IMR-90 (cell line): ENCODE measurements around the gene SCYGR1. TPM values are rescaled to one million over a fixed set of nuclear protein-coding genes. Genes with fewer than 3 reads are reported as not detected.

Experiments used
- ATAC-seq: fragments of 200-7000 bp; cut with Tn5 transposase; 2 replicates; pipeline ENCODE4 v1.9.1; 2020; ENCODE audit warnings: low read depth, mild to moderate bottlenecking, moderate library complexity
- BruUV-seq: library from RNA; stranded (reverse); fragments of 400-500 nt; replicated peaks from 2 replicates; lab custom pipeline; 2021; lab: Mats Ljungman, UMichigan
- CTCF ChIA-PET: fragments of 300-600 bp; formaldehyde crosslinking; extraction: SDS; loops from one replicate; lab custom pipeline; 2021; ENCODE audit warnings: antibody characterized with exemption; lab: Yijun Ruan, JAX
- POLR2A ChIA-PET: fragments of 300-600 bp; sonication (Branson Sonifier 250); formaldehyde crosslinking; loops from one replicate; lab custom pipeline; 2022; ENCODE audit warnings: antibody characterized with exemption; ENCODE audit not compliant: unreplicated experiment; lab: Charles Lee
- DNase-seq: peaks from one replicate; pipeline ENCODE4 v3.0.0; 2013
- H2AFZ ChIP-seq: replicated peaks from 2 replicates; pipeline ENCODE3; 2013; ENCODE audit warnings: low read length, mild to moderate bottlenecking; ENCODE audit not compliant: poor library complexity
- H2AK5ac ChIP-seq: 2 replicates; pipeline ENCODE4 v1.6.1; 2013; ENCODE audit warnings: low read depth, low read length, inconsistent platforms
- H2AK9ac ChIP-seq: replicated peaks from 2 replicates; pipeline ENCODE3; 2013; ENCODE audit warnings: mild to moderate bottlenecking, low read depth, low read length, moderate library complexity; ENCODE audit not compliant: poor library complexity
- H2BK120ac ChIP-seq: 2 replicates; pipeline ENCODE4 v1.6.1; 2013; ENCODE audit warnings: low read depth, low read length, inconsistent platforms
- H2BK15ac ChIP-seq: 3 replicates; pipeline ENCODE4 v1.6.1; 2013; ENCODE audit warnings: low read depth, low read length, inconsistent platforms
- H2BK20ac ChIP-seq: 2 replicates; pipeline ENCODE4 v1.6.1; 2013; ENCODE audit warnings: low read depth, mild to moderate bottlenecking, inconsistent platforms, low read length, moderate library complexity
- H2BK5ac ChIP-seq: 2 replicates; pipeline ENCODE4 v1.6.1; 2013; ENCODE audit warnings: mild to moderate bottlenecking, low read depth, low read length, inconsistent platforms; ENCODE audit not compliant: poor library complexity, severe bottlenecking
- H3K14ac ChIP-seq: replicated peaks from 2 replicates; pipeline ENCODE4 v1.6.1; 2013; ENCODE audit warnings: low read depth, low read length, inconsistent platforms
- H3K18ac ChIP-seq: 2 replicates; pipeline ENCODE4 v1.6.1; 2013; ENCODE audit warnings: low read depth, low read length, control low read depth
- H3K23ac ChIP-seq: 2 replicates; pipeline ENCODE4 v1.6.1; 2013; ENCODE audit warnings: low read depth, low read length, inconsistent platforms
- H3K27ac ChIP-seq: 2 replicates; pipeline ENCODE4 v1.5.1; 2013; ENCODE audit warnings: mild to moderate bottlenecking, control low read depth, low read length; ENCODE audit not compliant: insufficient read depth
- H3K27me3 ChIP-seq: 2 replicates; pipeline ENCODE4 v1.6.1; 2013; ENCODE audit warnings: low read length; ENCODE audit not compliant: control insufficient read depth, insufficient read depth
- H3K36me3 ChIP-seq: 2 replicates; pipeline ENCODE4 v1.6.1; 2013; ENCODE audit warnings: low read length, mixed read lengths; ENCODE audit not compliant: control insufficient read depth, insufficient read depth
- H3K4ac ChIP-seq: 2 replicates; pipeline ENCODE4 v1.6.1; 2013; ENCODE audit warnings: low read depth, low read length, inconsistent platforms
- H3K4me1 ChIP-seq: 2 replicates; pipeline ENCODE4 v1.6.1; 2013; ENCODE audit warnings: low read length, mixed read lengths; ENCODE audit not compliant: control insufficient read depth, insufficient read depth
- H3K4me2 ChIP-seq: 2 replicates; pipeline ENCODE4 v1.6.1; 2013; ENCODE audit warnings: low read depth, mild to moderate bottlenecking, control low read depth, low read length, moderate library complexity
- H3K4me3 ChIP-seq: 2 replicates; pipeline ENCODE4 v1.5.1; 2013; ENCODE audit warnings: low read depth, mild to moderate bottlenecking, control low read depth, low read length, moderate library complexity; ENCODE audit not compliant: insufficient read depth
- H3K56ac ChIP-seq: 2 replicates; pipeline ENCODE4 v1.6.1; 2013; ENCODE audit warnings: low read length, inconsistent platforms; ENCODE audit not compliant: insufficient read depth; ENCODE audit errors: extremely low read depth
- H3K79me1 ChIP-seq, 2 experiments: 2 replicates each; pipeline ENCODE4 v1.6.1; 2013; ENCODE audit warnings: low read length in 2 of 2, inconsistent platforms in 1 of 2, low read depth in 1 of 2
- H3K9ac ChIP-seq: 2 replicates; pipeline ENCODE4 v1.6.1; 2013; ENCODE audit warnings: low read depth, low read length, control low read depth
- H3K9me1 ChIP-seq: 2 replicates; pipeline ENCODE4 v1.6.1; 2013; ENCODE audit warnings: low read length, inconsistent platforms; ENCODE audit not compliant: insufficient read depth
- H3K9me3 ChIP-seq: 2 replicates; pipeline ENCODE4 v1.6.1; 2013; ENCODE audit warnings: low read length; ENCODE audit not compliant: control insufficient read depth, insufficient read depth
- H4K20me1 ChIP-seq: 2 replicates; pipeline ENCODE4 v1.6.1; 2013; ENCODE audit warnings: low read length, inconsistent platforms; ENCODE audit not compliant: insufficient read depth
- H4K5ac ChIP-seq: 2 replicates; pipeline ENCODE4 v1.6.1; 2013; ENCODE audit warnings: mild to moderate bottlenecking, low read depth, low read length, control low read depth
- H4K8ac ChIP-seq, 2 experiments: 2 replicates each; pipeline ENCODE4 v1.6.1; 2013; ENCODE audit warnings: low read depth in 2 of 2, low read length in 2 of 2, control low read depth in 1 of 2, inconsistent platforms in 1 of 2
- H4K91ac ChIP-seq: 2 replicates; pipeline ENCODE4 v1.6.1; 2013; ENCODE audit warnings: low read depth, low read length, inconsistent platforms; ENCODE audit not compliant: insufficient read depth
- BHLHE40 ChIP-seq: fragments of 150-350 bp; IDR thresholded peaks from 2 replicates; pipeline ENCODE4 v1.6.1; 2016; ENCODE audit warnings: mild to moderate bottlenecking, low read depth, low read length
- CEBPB ChIP-seq: IDR thresholded peaks from 2 replicates; pipeline ENCODE4 v1.6.1; 2012; ENCODE audit warnings: low read depth, low read length, improper control_type of control experiment
- CHD1 ChIP-seq: IDR thresholded peaks from 2 replicates; pipeline ENCODE4 v1.6.1; 2012; ENCODE audit warnings: low read depth, low read length, improper control_type of control experiment
- CTCF ChIP-seq: conservative IDR thresholded peaks from 2 replicates; pipeline ENCODE4 v1.5.1; 2012; ENCODE audit warnings: mild to moderate bottlenecking, low read depth, low read length, improper control_type of control experiment
- ELK1 ChIP-seq: fragments of 150-350 bp; IDR thresholded peaks from 2 replicates; pipeline ENCODE4 v1.6.1; 2016; ENCODE audit warnings: low read depth, mild to moderate bottlenecking, low read length, moderate library complexity, borderline replicate concordance
- FOS ChIP-seq: fragments of 150-350 bp; IDR thresholded peaks from 2 replicates; pipeline ENCODE4 v1.6.1; 2016; ENCODE audit warnings: low read depth, low read length
- MAFK ChIP-seq: IDR thresholded peaks from 2 replicates; pipeline ENCODE4 v1.6.1; 2012; ENCODE audit warnings: low read depth, low read length, improper control_type of control experiment
- MAZ ChIP-seq: IDR thresholded peaks from 2 replicates; pipeline ENCODE4 v1.6.1; 2012; ENCODE audit warnings: low read depth, mild to moderate bottlenecking, low read length, improper control_type of control experiment, moderate library complexity, borderline replicate concordance
- MXI1 ChIP-seq: IDR thresholded peaks from 2 replicates; pipeline ENCODE4 v1.6.1; 2012; ENCODE audit warnings: low read depth, mild to moderate bottlenecking, low read length, moderate library complexity, borderline replicate concordance
- NFE2L2 ChIP-seq: fragments of 150-350 bp; IDR thresholded peaks from 2 replicates; pipeline ENCODE4 v1.6.1; 2016; ENCODE audit warnings: low read depth, mild to moderate bottlenecking, low read length
- POLR2A ChIP-seq: IDR thresholded peaks from 2 replicates; pipeline ENCODE4 v1.6.1; 2012; ENCODE audit warnings: mild to moderate bottlenecking, low read depth, low read length
- RAD21 ChIP-seq: IDR thresholded peaks from 2 replicates; pipeline ENCODE4 v1.6.1; 2012; ENCODE audit warnings: low read length, improper control_type of control experiment
- RCOR1 ChIP-seq: IDR thresholded peaks from 2 replicates; pipeline ENCODE4 v1.6.1; 2012; ENCODE audit warnings: mild to moderate bottlenecking, low read length, improper control_type of control experiment; ENCODE audit not compliant: insufficient replicate concordance
- RFX5 ChIP-seq: IDR thresholded peaks from 2 replicates; pipeline ENCODE4 v1.8.0; 2012; ENCODE audit warnings: low read depth, mild to moderate bottlenecking, low read length, moderate library complexity
- SMC3 ChIP-seq: fragments of 150-350 bp; IDR thresholded peaks from 2 replicates; pipeline ENCODE4 v1.6.1; 2016; ENCODE audit warnings: low read depth, mild to moderate bottlenecking, antibody characterized with exemption, low read length, moderate library complexity
- USF2 ChIP-seq: fragments of 150-350 bp; IDR thresholded peaks from 2 replicates; pipeline ENCODE4 v1.6.1; 2017; ENCODE audit warnings: mild to moderate bottlenecking, antibody characterized with exemption, low read length, low read depth
- WGBS, 2 experiments: methylation state at CpG; one replicate each; pipeline versions ENCODE4 v1.1.5 to v1.1.7; 2013; ENCODE audit warnings: missing lambda C conversion rate in 2 of 2; ENCODE audit not compliant: insufficient read length in 1 of 2; ENCODE audit errors: extremely low coverage in 2 of 2; 5-methylcytosine and 5-hydroxymethylcytosine counted together
- dilution Hi-C: fragments of 300-500 bp; cut with HindIII; formaldehyde crosslinking; loops from one replicate; pipeline ENCODE4 v1.14.3; 2018; ENCODE audit warnings: low sequenced_read_pairs; ENCODE audit not compliant: unreplicated experiment
- in situ Hi-C: fragments of 300-500 bp; cut with MboI; formaldehyde crosslinking; loops from 3 replicates; pipeline ENCODE4 v1.14.3; 2019; ENCODE audit warnings: low sequenced_read_pairs, inconsistent platforms, mixed read lengths
- intact Hi-C: fragments of 100-400 bp; cut with micrococcal nuclease; formaldehyde crosslinking; loops from 2 replicates; pipeline ENCODE4 v1.10.0; 2022
- polyA plus RNA-seq, 3 experiments: library from polyadenylated mRNA; depleted of rRNA; stranded (reverse); fragments of >200 nt; gene quantifications; 2 replicates each; pipeline ENCODE4 v1.2.3, GENCODE V29; 2012; ENCODE audit warnings: low replicate concordance in 1 of 3
- total RNA-seq: library from RNA; depleted of rRNA; stranded (reverse); fragments of >200 nt; gene quantifications from 2 replicates; pipeline ENCODE4 v1.2.3, GENCODE V29; 2012

The SCYGR1 gene
- total and polyA plus RNA-seq, 2 of the 4 experiments (the other 2 are of a cell fraction) = not detected

- no peak overlapping the region for H2BK15ac ChIP-seq
- no peak overlapping the region for H3K14ac ChIP-seq
- H2BK20ac ChIP-seq = no peak overlapping the region
- H3K9me1 ChIP-seq = no peaks in the 10 kb centered on the region; the same call in 1 of the 2 replicates
- H2AFZ ChIP-seq = no peak overlapping the region
- no peak overlapping the region for H2AK5ac ChIP-seq
- no peak overlapping the region for H4K8ac ChIP-seq
- peaks cover 2% of the 10 kb centered on the region; the same call in 1 of the 2 replicates for H3K4me1 ChIP-seq
- TF ChIP-seq CEBPB (no peak), USF2 (no peak), MAFK (no peak), RAD21 (no peak), ELK1 (no peak), POLR2A (no peak), RCOR1 (no peak), SMC3 (no peak), CHD1 (no peak), CTCF (no peak), NFE2L2 (no peak), RFX5 (no peak), FOS (no peak), MXI1 (no peak), BHLHE40 (no peak), MAZ (no peak)
- no peak overlapping the region for H4K5ac ChIP-seq
- intact Hi-C loops = no loop called here
- no peak for ATAC-seq
- in situ Hi-C loops = no loop called here
- 94% methylated on average over 2 of the region's 5 CpGs; no CpG with 5 or more reads in 1 of the 2 experiments for WGBS, 2 experiments
- no peak overlapping the region for H2BK120ac ChIP-seq
- H2AK9ac ChIP-seq = no peak overlapping the region
- H3K4me2 ChIP-seq = no peak overlapping the region
- peaks cover 18% of the 10 kb centered on the region for H3K36me3 ChIP-seq
- no peak overlapping the region for H3K4me3 ChIP-seq
- dilution Hi-C loops = no loop called here
- no peak overlapping the region for H3K27ac ChIP-seq
- H3K23ac ChIP-seq = no peak overlapping the region
- ChIA-PET POLR2A (no interaction called here), CTCF (no interaction called here)
- no peaks in the 10 kb centered on the region for H3K9me3 ChIP-seq
- H3K18ac ChIP-seq = no peak overlapping the region
- no TSS peak for BruUV-seq
- H3K79me1 ChIP-seq = no peaks in the 10 kb centered on the region
- no peak overlapping the region for H2BK5ac ChIP-seq
- no peak overlapping the region for H3K56ac ChIP-seq
- no peak for DNase-seq
- H4K20me1 ChIP-seq = no peaks in the 10 kb centered on the region
- H3K4ac ChIP-seq = no peak overlapping the region
- no peaks in the 10 kb centered on the region for H3K27me3 ChIP-seq
- H3K9ac ChIP-seq = no peak overlapping the region
- H4K91ac ChIP-seq = no peak overlapping the region
Measured at GRCh38 chr2:227360351-227360750, 27.4 kb downstream of the SCYGR1 start.
